Measurements from ENCODE around the gene EP300. TPM values are rescaled to one million over a fixed set of nuclear protein-coding genes. Genes with fewer than 3 reads are reported as not detected.
A peak's percentile ranks its signal among the peaks of the same experiment; 100 is the strongest.
"Not testable (repeated sequence)": the region's sequence is repeated elsewhere in the genome, so short reads cannot be mapped to it uniquely, and the experiment has no call there.

Gene EP300
- total RNA-seq, 2 experiments from 2014 or later = 40.5 to 61.2 TPM

- Mint-ChIP-seq H3K36me3 (ENCODE audit: low read depth) (peaks cover 37% of the 10 kb centered on the region), H3K9me3 (ENCODE audit: low read depth) (no peaks in the 10 kb centered on the region), H3K4me3 (no peak overlapping the region), H3K4me1 (no peaks in the 10 kb centered on the region), H3K27me3 (no peaks in the 10 kb centered on the region), H3K27ac (peak overlapping the region; percentile 66)
- intact Hi-C loops (cut with DNase I, micrococcal nuclease) = no loop called here
- POLR2A ChIA-PET = no interaction called here
- DNase-seq (no peak), ATAC-seq (no peak)
- CTCF ChIA-PET = no interaction called here
These were observed 76.8 kb downstream of the EP300 start for GRCh38 chr22:41169157-41169556.

DNA sequence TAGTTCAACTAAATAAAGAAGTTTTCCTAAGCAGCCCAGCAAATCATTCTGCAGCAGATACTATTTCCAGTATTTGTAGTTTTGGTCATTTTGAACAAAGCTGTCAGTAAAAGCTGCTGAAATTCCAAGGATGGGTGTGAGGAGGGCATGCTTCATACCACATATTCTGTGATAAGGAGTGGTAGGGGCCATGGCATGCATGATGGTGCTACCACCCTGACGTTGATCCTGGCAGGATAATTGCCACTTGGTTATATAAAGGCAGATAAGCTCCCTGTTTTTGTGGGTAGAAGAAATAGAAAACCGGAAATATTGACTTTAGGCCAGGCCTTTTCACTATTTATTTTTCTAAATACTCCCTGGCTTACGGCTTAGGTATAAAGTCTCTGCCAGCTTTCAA, 79.6 kb downstream of the EP300 start:
- no peaks in the 10 kb centered on the region for H3K9me3 Mint-ChIP-seq (ENCODE audit: low read depth)
- intact Hi-C loops (cut with DNase I, micrococcal nuclease) = no loop called here
- H3K4me1 Mint-ChIP-seq = no peaks in the 10 kb centered on the region
- H3K27me3 Mint-ChIP-seq = no peaks in the 10 kb centered on the region
- no peak overlapping the region for H3K4me3 Mint-ChIP-seq
- ATAC-seq (no peak), DNase-seq (no peak)
- CTCF ChIA-PET = interaction anchor here (0.9 kb wide), 1 partner anchor 249 kb away, joined by 4 read pairs; no protein-coding TSS in a partner anchor
- POLR2A ChIA-PET = no interaction called here
- peaks cover 55% of the 10 kb centered on the region for H3K36me3 Mint-ChIP-seq (ENCODE audit: low read depth)
- H3K27ac Mint-ChIP-seq = no peak overlapping the region

DNA sequence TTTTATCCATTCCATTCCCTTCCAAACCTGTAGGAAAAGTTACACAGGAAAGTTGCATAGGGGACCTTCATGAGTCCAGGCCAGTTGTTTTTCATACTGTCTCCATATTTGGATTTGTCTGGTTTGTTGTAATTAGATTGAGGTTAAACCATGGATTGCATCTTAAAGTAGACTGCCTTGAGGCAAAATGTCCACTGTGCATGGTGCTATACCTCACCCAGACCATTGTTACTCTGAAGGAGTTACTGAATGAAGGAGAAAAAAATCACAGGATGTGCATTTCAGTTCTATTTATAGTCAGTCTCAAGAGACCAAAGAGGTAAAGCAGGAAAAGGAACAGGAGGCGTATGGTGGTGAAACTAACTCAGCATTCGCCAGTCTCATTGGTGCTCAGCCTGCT, 83.2 kb downstream of the EP300 start:
- H3K9me3 Mint-ChIP-seq (ENCODE audit: low read depth) = no peaks in the 10 kb centered on the region
- H3K27ac Mint-ChIP-seq = no peak overlapping the region
- ATAC-seq (no peak), DNase-seq (no peak)
- ChIA-PET POLR2A (no interaction called here), CTCF (no interaction called here)
- intact Hi-C loops (cut with DNase I, micrococcal nuclease) = no loop called here
- H3K4me3 Mint-ChIP-seq = no peak overlapping the region
- peaks cover 51% of the 10 kb centered on the region for H3K36me3 Mint-ChIP-seq (ENCODE audit: low read depth)
- H3K27me3 Mint-ChIP-seq = no peaks in the 10 kb centered on the region
- no peaks in the 10 kb centered on the region for H3K4me1 Mint-ChIP-seq

DNA sequence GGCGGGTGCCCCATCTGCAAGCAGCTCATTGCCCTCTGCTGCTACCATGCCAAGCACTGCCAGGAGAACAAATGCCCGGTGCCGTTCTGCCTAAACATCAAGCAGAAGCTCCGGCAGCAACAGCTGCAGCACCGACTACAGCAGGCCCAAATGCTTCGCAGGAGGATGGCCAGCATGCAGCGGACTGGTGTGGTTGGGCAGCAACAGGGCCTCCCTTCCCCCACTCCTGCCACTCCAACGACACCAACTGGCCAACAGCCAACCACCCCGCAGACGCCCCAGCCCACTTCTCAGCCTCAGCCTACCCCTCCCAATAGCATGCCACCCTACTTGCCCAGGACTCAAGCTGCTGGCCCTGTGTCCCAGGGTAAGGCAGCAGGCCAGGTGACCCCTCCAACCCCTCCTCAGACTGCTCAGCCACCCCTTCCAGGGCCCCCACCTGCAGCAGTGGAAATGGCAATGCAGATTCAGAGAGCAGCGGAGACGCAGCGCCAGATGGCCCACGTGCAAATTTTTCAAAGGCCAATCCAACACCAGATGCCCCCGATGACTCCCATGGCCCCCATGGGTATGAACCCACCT, 84.7 kb downstream of the EP300 start:
- H3K36me3 Mint-ChIP-seq (ENCODE audit: low read depth) = peaks cover 48% of the 10 kb centered on the region
- CTCF ChIA-PET = interaction anchor here (0.5 kb wide), 1 partner anchor 20 kb away, joined by 3 read pairs; no protein-coding TSS in a partner anchor

GRCh38 chr22:41177622-41178424, 85.4 kb downstream of the EP300 start:
- DNase-seq (no peak), ATAC-seq (no peak)
- intact Hi-C loops (cut with DNase I, micrococcal nuclease) = no loop called here
- Mint-ChIP-seq H3K9me3 (ENCODE audit: low read depth) (no peaks in the 10 kb centered on the region), H3K36me3 (ENCODE audit: low read depth) (peaks cover 48% of the 10 kb centered on the region), H3K4me1 (no peaks in the 10 kb centered on the region), H3K27me3 (no peaks in the 10 kb centered on the region), H3K27ac (no peak overlapping the region), H3K4me3 (no peak overlapping the region)
- ChIA-PET POLR2A (no interaction called here), CTCF (no interaction called here)

More for the DNA sequence above, 84.7 kb downstream of the EP300 start:
- DNase-seq (no peak), ATAC-seq (no peak)
- H3K4me1 Mint-ChIP-seq = no peaks in the 10 kb centered on the region
- intact Hi-C loops (cut with DNase I, micrococcal nuclease) = no loop called here
- no peaks in the 10 kb centered on the region for H3K9me3 Mint-ChIP-seq (ENCODE audit: low read depth)
- POLR2A ChIA-PET = no interaction called here
- no peak overlapping the region for H3K27ac Mint-ChIP-seq
- H3K27me3 Mint-ChIP-seq = no peaks in the 10 kb centered on the region
- no peak overlapping the region for H3K4me3 Mint-ChIP-seq

DNA sequence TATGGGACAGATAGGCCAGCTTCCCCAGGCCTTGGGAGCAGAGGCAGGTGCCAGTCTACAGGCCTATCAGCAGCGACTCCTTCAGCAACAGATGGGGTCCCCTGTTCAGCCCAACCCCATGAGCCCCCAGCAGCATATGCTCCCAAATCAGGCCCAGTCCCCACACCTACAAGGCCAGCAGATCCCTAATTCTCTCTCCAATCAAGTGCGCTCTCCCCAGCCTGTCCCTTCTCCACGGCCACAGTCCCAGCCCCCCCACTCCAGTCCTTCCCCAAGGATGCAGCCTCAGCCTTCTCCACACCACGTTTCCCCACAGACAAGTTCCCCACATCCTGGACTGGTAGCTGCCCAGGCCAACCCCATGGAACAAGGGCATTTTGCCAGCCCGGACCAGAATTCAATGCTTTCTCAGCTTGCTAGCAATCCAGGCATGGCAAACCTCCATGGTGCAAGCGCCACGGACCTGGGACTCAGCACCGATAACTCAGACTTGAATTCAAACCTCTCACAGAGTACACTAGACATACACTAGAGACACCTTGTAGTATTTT, 86.1 kb downstream of the EP300 start:
- H3K27ac Mint-ChIP-seq = no peak overlapping the region
- H3K4me3 Mint-ChIP-seq = no peak overlapping the region
- POLR2A ChIA-PET = no interaction called here
- no peak for ATAC-seq
- no peaks in the 10 kb centered on the region for H3K9me3 Mint-ChIP-seq (ENCODE audit: low read depth)
- intact Hi-C loops (cut with DNase I, micrococcal nuclease) = no loop called here
- DNase-seq = no peak
- CTCF ChIA-PET = no interaction called here
- H3K27me3 Mint-ChIP-seq = no peaks in the 10 kb centered on the region
- H3K4me1 Mint-ChIP-seq = no peaks in the 10 kb centered on the region
- H3K36me3 Mint-ChIP-seq (ENCODE audit: low read depth) = peaks cover 42% of the 10 kb centered on the region

DNA sequence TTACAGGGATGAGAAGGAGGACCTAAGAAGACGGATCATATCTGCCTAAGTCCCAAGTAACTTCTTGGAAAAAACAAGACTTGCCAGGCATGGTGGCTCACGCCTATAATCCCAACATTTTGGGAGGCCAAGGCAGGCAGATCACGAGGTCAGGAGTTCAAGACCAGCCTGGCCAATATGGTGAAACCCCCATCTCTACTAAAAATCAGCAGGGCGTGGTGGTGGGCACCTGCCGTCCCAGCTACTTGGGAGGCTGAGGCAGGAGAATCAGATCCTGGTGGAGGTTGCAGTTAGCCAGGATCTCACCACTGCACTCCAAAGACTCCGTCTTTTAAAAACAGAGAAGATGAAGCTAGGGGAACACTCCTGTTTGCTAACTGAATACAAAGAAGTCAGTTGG, 88.0 kb downstream of the EP300 start:
- POLR2A ChIA-PET; H3K4me1 Mint-ChIP-seq; H3K9me3 Mint-ChIP-seq (ENCODE audit: low read depth); H3K4me3 Mint-ChIP-seq; H3K27me3 Mint-ChIP-seq; H3K27ac Mint-ChIP-seq; intact Hi-C loops (cut with DNase I, micrococcal nuclease); DNase-seq; ATAC-seq: not testable (repeated sequence)
- CTCF ChIA-PET = interaction anchor here (1.1 kb wide), 1 partner anchor 258 kb away, joined by 5 read pairs; no protein-coding TSS in a partner anchor
- H3K36me3 Mint-ChIP-seq (ENCODE audit: low read depth) = peaks cover 32% of the 10 kb centered on the region

GRCh38 chr22:41180926-41181325, 88.5 kb downstream of the EP300 start:
- no peak overlapping the region for H3K4me3 Mint-ChIP-seq
- peaks cover 26% of the 10 kb centered on the region for H3K36me3 Mint-ChIP-seq (ENCODE audit: low read depth)
- H3K27me3 Mint-ChIP-seq = no peaks in the 10 kb centered on the region
- no peak for ATAC-seq
- POLR2A ChIA-PET = interaction anchor here (0.7 kb wide), 1 partner anchor 13 kb away, joined by 3 read pairs; no protein-coding TSS in a partner anchor
- H3K27ac Mint-ChIP-seq = no peak overlapping the region
- CTCF ChIA-PET = interaction anchor here (0.6 to 1.4 kb wide), 4 partner anchors 17 to 258 kb away, joined by 3 to 5 read pairs (median 3); no protein-coding TSS in a partner anchor
- intact Hi-C loops (cut with DNase I, micrococcal nuclease) = no loop called here
- no peak for DNase-seq
- H3K4me1 Mint-ChIP-seq = no peaks in the 10 kb centered on the region
- no peaks in the 10 kb centered on the region for H3K9me3 Mint-ChIP-seq (ENCODE audit: low read depth)

- H3K4me3 Mint-ChIP-seq = no peak overlapping the region
These were observed 89.2 kb downstream of the EP300 start for GRCh38 chr22:41181349-41182241.

GRCh38 chr22:41184679-41185078, 92.3 kb downstream of the EP300 start:
- ATAC-seq (no peak), DNase-seq (no peak)
- Mint-ChIP-seq H3K27me3 (no peaks in the 10 kb centered on the region), H3K9me3 (ENCODE audit: low read depth) (no peaks in the 10 kb centered on the region), H3K4me1 (no peaks in the 10 kb centered on the region), H3K4me3 (no peak overlapping the region), H3K27ac (no peak overlapping the region), H3K36me3 (ENCODE audit: low read depth) (no peaks in the 10 kb centered on the region)
- intact Hi-C loops (cut with DNase I, micrococcal nuclease) = no loop called here
- ChIA-PET CTCF (no interaction called here), POLR2A (interaction anchor here (0.7 to 1.2 kb wide), 2 partner anchors 33 to 231 kb away, joined by 3 to 4 read pairs; no protein-coding TSS in a partner anchor)

More at GRCh38 chr22:41181349-41182241, 89.2 kb downstream of the EP300 start:
- DNase-seq (no peak), ATAC-seq (peak; percentile 57)
- ChIA-PET CTCF (interaction anchor here (0.6 to 1.4 kb wide), 5 partner anchors 17 to 259 kb away, joined by 3 to 5 read pairs (median 3); no protein-coding TSS in a partner anchor), POLR2A (interaction anchor here (0.7 kb wide), 1 partner anchor 12 kb away, joined by 3 read pairs; no protein-coding TSS in a partner anchor)
- Mint-ChIP-seq H3K4me1 (no peaks in the 10 kb centered on the region), H3K36me3 (ENCODE audit: low read depth) (peaks cover 19% of the 10 kb centered on the region), H3K27me3 (no peaks in the 10 kb centered on the region), H3K9me3 (ENCODE audit: low read depth) (no peaks in the 10 kb centered on the region), H3K27ac (no peak overlapping the region)
- intact Hi-C loops (cut with DNase I, micrococcal nuclease) = no loop called here

DNA sequence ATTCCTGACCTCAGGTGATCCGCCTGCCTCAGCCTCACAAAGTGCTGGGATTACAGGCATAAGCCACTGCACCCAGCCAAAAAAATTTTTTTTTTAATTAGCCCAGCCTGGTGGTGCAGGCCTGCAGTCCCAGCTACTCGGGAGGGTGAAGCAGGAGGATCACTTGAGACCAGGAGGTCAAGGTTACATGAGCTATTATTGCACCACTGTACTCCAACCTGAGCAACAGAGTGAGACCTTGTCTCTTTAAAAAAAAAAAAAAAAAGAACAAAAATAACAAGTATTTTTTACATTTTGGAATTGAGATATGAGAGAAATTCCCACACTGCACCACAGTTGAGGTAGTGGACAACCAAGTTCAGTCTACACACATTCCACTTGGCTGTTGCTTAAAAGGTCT, 99.1 kb downstream of the EP300 start:
- Mint-ChIP-seq H3K27me3 (no peaks in the 10 kb centered on the region), H3K36me3 (ENCODE audit: low read depth) (no peaks in the 10 kb centered on the region), H3K9me3 (ENCODE audit: low read depth) (no peaks in the 10 kb centered on the region), H3K27ac (no peak overlapping the region), H3K4me3 (no peak overlapping the region), H3K4me1 (no peaks in the 10 kb centered on the region)
- CTCF ChIA-PET = interaction anchor here (0.9 kb wide), 1 partner anchor 269 kb away, joined by 5 read pairs; no protein-coding TSS in a partner anchor
- DNase-seq (no peak), ATAC-seq (no peak)
- intact Hi-C loops (cut with DNase I, micrococcal nuclease) = no loop called here
- POLR2A ChIA-PET = no interaction called here
